ENCODE results near the gene CYSTM1.

Gene CYSTM1

DNA sequence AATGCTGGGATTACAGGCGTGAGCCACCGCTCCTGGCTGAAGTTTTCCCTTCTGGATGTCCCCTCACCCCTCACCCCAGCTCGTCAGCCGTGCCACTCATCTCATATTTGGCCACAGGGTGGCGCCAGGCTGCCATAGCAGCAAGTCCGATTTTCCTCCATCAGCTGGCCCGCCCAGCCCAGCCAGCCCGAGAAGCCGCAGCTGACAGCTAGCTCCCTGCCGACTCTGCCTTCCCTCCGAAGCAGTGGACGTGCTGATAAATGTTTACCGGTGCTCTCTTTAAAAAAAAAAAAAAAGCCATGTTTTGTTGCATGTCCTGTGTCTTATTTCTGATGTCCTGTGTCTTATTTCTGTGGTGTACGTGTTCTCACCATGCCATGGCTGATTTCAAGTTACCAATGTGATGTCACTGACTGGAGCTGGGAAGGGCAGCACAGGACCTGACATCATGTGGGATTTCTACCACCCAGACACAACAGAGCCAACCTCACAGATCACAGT, 69.6 kb downstream of the CYSTM1 start:
- TF ChIP-seq, protein P1, sequence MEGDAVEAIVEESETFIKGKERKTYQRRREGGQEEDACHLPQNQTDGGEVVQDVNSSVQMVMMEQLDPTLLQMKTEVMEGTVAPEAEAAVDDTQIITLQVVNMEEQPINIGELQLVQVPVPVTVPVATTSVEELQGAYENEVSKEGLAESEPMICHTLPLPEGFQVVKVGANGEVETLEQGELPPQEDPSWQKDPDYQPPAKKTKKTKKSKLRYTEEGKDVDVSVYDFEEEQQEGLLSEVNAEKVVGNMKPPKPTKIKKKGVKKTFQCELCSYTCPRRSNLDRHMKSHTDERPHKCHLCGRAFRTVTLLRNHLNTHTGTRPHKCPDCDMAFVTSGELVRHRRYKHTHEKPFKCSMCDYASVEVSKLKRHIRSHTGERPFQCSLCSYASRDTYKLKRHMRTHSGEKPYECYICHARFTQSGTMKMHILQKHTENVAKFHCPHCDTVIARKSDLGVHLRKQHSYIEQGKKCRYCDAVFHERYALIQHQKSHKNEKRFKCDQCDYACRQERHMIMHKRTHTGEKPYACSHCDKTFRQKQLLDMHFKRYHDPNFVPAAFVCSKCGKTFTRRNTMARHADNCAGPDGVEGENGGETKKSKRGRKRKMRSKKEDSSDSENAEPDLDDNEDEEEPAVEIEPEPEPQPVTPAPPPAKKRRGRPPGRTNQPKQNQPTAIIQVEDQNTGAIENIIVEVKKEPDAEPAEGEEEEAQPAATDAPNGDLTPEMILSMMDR (IDR thresholded peaks at IDR 0.05; ENCODE audit: low read depth, low read length), result peak; percentile 85
- DNase-seq (ENCODE audit: extremely low read depth, low read depth), result peak; percentile 72

GRCh38 chr5:140245341-140245740, 70.4 kb downstream of the CYSTM1 start:
- TF ChIP-seq, protein P1 (IDR thresholded peaks at IDR 0.05; ENCODE audit: low read depth, low read length), result no peak
- no peak for DNase-seq (ENCODE audit: extremely low read depth, low read depth)

- DNase-seq (ENCODE audit: extremely low read depth, low read depth), result no peak
- TF ChIP-seq, protein P1 (IDR thresholded peaks at IDR 0.05; ENCODE audit: low read depth, low read length), result no peak
Observed at GRCh38 chr5:140245926-140246325, 70.9 kb downstream of the CYSTM1 start.

GRCh38 chr5:140246378-140247122, 71.6 kb downstream of the CYSTM1 start:
- TF ChIP-seq, protein P1 (IDR thresholded peaks at IDR 0.05; ENCODE audit: low read depth, low read length), result no peak
- DNase-seq (ENCODE audit: extremely low read depth, low read depth), result no peak

GRCh38 chr5:140248414-140248813, 73.4 kb downstream of the CYSTM1 start:
- TF ChIP-seq, protein P1 (IDR thresholded peaks at IDR 0.05; ENCODE audit: low read depth, low read length), result no peak
- DNase-seq (ENCODE audit: extremely low read depth, low read depth), result no peak

- no peak for DNase-seq (ENCODE audit: extremely low read depth, low read depth)
- TF ChIP-seq, protein P1 (IDR thresholded peaks at IDR 0.05; ENCODE audit: low read depth, low read length), result no peak
Observed at GRCh38 chr5:140249536-140249935, 74.5 kb downstream of the CYSTM1 start.

DNA sequence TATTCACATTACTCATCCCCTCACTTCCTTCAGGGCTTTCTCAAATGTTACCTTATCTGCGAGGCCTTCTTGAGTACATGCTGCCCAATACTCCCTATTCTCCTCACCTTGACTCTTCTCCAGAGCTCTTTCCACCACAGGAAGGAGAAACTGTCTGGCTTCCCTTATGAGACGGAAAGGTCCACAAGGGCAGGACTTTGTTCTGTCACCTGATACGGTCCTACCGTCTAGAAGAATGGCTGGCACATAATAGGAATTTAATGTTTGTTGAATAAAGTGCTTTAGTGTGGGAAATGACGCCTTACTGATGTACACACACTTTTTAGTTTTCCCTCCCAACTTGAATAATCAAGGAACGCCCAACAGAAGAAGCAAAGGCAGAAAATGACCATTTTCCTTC, 75.4 kb downstream of the CYSTM1 start:
- TF ChIP-seq, protein P1 (IDR thresholded peaks at IDR 0.05; ENCODE audit: low read depth, low read length), result no peak
- no peak for DNase-seq (ENCODE audit: extremely low read depth, low read depth)
